CD14-positive monocyte (primary cell): ENCODE measurements around the gene FOXK2. TPM values are rescaled to one million over a fixed set of nuclear protein-coding genes. Genes with fewer than 3 reads are reported as not detected.

ENCODE experiments used
- DNase-seq, 3 donors: peaks; one replicate each; pipeline ENCODE4 v3.0.0-alpha.2; 2011 to 2022
- H2AFZ ChIP-seq: 2 replicates; pipeline ENCODE4 v1.6.0; 2012; ENCODE audit warnings: mild to moderate bottlenecking, low read depth, low read length, inconsistent platforms; ENCODE audit not compliant: insufficient read depth, poor library complexity, severe bottlenecking
- H3K27ac ChIP-seq, 2 donors: 1 replicate in 1 of 2; 2 replicates in 1 of 2; pipeline ENCODE4 v1.5.1; 2012 to 2013; ENCODE audit warnings: low read length in 2 of 2, control low read depth in 1 of 2, inconsistent platforms in 1 of 2, low read depth in 1 of 2, mild to moderate bottlenecking in 1 of 2
- H3K27me3 ChIP-seq, 2 donors: one replicate each; pipeline versions ENCODE4 v1.6.0 to v1.6.1; 2011 to 2013; ENCODE audit warnings: low read length in 2 of 2; ENCODE audit not compliant: control insufficient read depth in 2 of 2, insufficient read depth in 2 of 2
- H3K36me3 ChIP-seq, 2 donors: replicated peaks in 1 of 2; 1 replicate in 1 of 2; 2 replicates in 1 of 2; pipeline versions ENCODE4 v1.5.1 to v1.6.1; 2012 to 2013; ENCODE audit warnings: low read length in 2 of 2, control low read depth in 1 of 2, inconsistent platforms in 1 of 2, mild to moderate bottlenecking in 1 of 2; ENCODE audit not compliant: insufficient read depth in 2 of 2, control insufficient read depth in 1 of 2
- H3K4me1 ChIP-seq, 2 donors: 1 replicate in 1 of 2; 2 replicates in 1 of 2; pipeline versions ENCODE4 v1.5.1 to v1.6.1; 2012 to 2013; ENCODE audit warnings: low read length in 2 of 2, control low read depth in 1 of 2, inconsistent platforms in 1 of 2, mild to moderate bottlenecking in 1 of 2, moderate library complexity in 1 of 2; ENCODE audit not compliant: insufficient read depth in 2 of 2, control insufficient read depth in 1 of 2
- H3K4me2 ChIP-seq: replicated peaks from 2 replicates; pipeline ENCODE3; 2012; ENCODE audit warnings: low read length, moderate library complexity, mild to moderate bottlenecking; ENCODE audit not compliant: poor library complexity, severe bottlenecking; ENCODE audit errors: extremely low read depth
- H3K4me3 ChIP-seq, 3 experiments: fragments of 200-600 bp in 1 of 3; sonication (generic) in 1 of 3; replicated peaks in 1 of 3; 1 replicate in 2 of 3; 2 replicates in 1 of 3; pipeline ENCODE4 v1.5.1; 2011 to 2013; ENCODE audit warnings: low read length in 3 of 3, mild to moderate bottlenecking in 3 of 3, control low read depth in 2 of 3, low read depth in 2 of 3, inconsistent platforms in 1 of 3, moderate library complexity in 1 of 3
- H3K79me2 ChIP-seq: 2 replicates; pipeline ENCODE4 v1.6.0; 2012; ENCODE audit warnings: mild to moderate bottlenecking, control low read depth, inconsistent platforms, low read length, moderate library complexity; ENCODE audit not compliant: insufficient read depth
- H3K9ac ChIP-seq: 2 replicates; pipeline ENCODE4 v1.6.0; 2017; ENCODE audit warnings: low read length, mild to moderate bottlenecking; ENCODE audit not compliant: insufficient read depth, poor library complexity, severe bottlenecking
- H3K9me3 ChIP-seq, 2 donors: replicated peaks in 1 of 2; 1 replicate in 1 of 2; 2 replicates in 1 of 2; pipeline versions ENCODE4 v1.5.1 to v1.6.1; 2012 to 2013; ENCODE audit warnings: low read length in 2 of 2, control low read depth in 1 of 2; ENCODE audit not compliant: control insufficient read depth in 1 of 2, insufficient read depth in 1 of 2
- H4K20me1 ChIP-seq: 2 replicates; pipeline ENCODE4 v1.6.0; 2012; ENCODE audit warnings: mild to moderate bottlenecking, low read length, control low read depth, moderate library complexity; ENCODE audit not compliant: insufficient read depth
- H3K27ac Mint-ChIP-seq, 7 donors: one replicate each; pipeline ENCODE4 v1.8.0; 2020; ENCODE audit warnings: mild to moderate bottlenecking in 7 of 7, mixed read lengths in 7 of 7, moderate library complexity in 6 of 7, inconsistent platforms in 2 of 7
- H3K27me3 Mint-ChIP-seq, 3 donors: one replicate each; pipeline ENCODE4 v1.8.0; 2021 to 2022; ENCODE audit warnings: low read depth in 3 of 3, mild to moderate bottlenecking in 3 of 3, mixed read lengths in 3 of 3, moderate library complexity in 3 of 3, inconsistent platforms in 1 of 3
- H3K36me3 Mint-ChIP-seq, 2 donors: one replicate each; pipeline ENCODE4 v1.8.0; 2020; ENCODE audit warnings: mixed read lengths in 2 of 2, inconsistent platforms in 1 of 2, mild to moderate bottlenecking in 1 of 2
- H3K4me1 Mint-ChIP-seq: one replicate; pipeline ENCODE4 v1.8.0; 2020; ENCODE audit warnings: mild to moderate bottlenecking, mixed read lengths
- H3K4me3 Mint-ChIP-seq, 2 donors: one replicate each; pipeline ENCODE4 v1.8.0; 2020; ENCODE audit warnings: mild to moderate bottlenecking in 2 of 2, mixed read lengths in 2 of 2, moderate library complexity in 1 of 2
- H3K9me3 Mint-ChIP-seq, 7 donors: one replicate each; pipeline ENCODE4 v1.8.0; 2020 to 2022; ENCODE audit warnings: mixed read lengths in 7 of 7, mild to moderate bottlenecking in 6 of 7, moderate library complexity in 6 of 7, inconsistent platforms in 2 of 7
- whole genome bisulfite sequencing: methylation state at CpG from one replicate; pipeline ENCODE4 v1.1.5; 2013; ENCODE audit warnings: missing lambda C conversion rate; ENCODE audit not compliant: insufficient coverage; 5-methylcytosine and 5-hydroxymethylcytosine counted together
- intact Hi-C, 2 donors: fragments of 100-400 bp; cut with micrococcal nuclease; formaldehyde crosslinking; loops; one replicate each; pipeline versions ENCODE4 v1.15.0 to v1.15.1; 2023
- polyA plus RNA-seq, 3 donors: library from polyadenylated mRNA; depleted of rRNA in 1 of 3; unstranded in 2 of 3; stranded (reverse) in 1 of 3; fragments of 300-500 nt in 2 of 3; fragments of >200 nt in 1 of 3; fragmentation: Illumina TruSeq in 2 of 3; gene quantifications; 1 replicate in 2 of 3; 2 replicates in 1 of 3; pipeline ENCODE4 v1.2.3, GENCODE V29; 2012 to 2021
- TF ChIP-seq, protein P1 (sequence below): fragments of 200-600 bp; IDR thresholded peaks from one replicate; pipeline ENCODE4 v1.8.0; 2022; ENCODE audit warnings: antibody characterized with exemption, mild to moderate bottlenecking

FOXK2 gene
- polyA plus RNA-seq, 3 donors: 3.5 to 18.4 (median 4.7) TPM

DNA sequence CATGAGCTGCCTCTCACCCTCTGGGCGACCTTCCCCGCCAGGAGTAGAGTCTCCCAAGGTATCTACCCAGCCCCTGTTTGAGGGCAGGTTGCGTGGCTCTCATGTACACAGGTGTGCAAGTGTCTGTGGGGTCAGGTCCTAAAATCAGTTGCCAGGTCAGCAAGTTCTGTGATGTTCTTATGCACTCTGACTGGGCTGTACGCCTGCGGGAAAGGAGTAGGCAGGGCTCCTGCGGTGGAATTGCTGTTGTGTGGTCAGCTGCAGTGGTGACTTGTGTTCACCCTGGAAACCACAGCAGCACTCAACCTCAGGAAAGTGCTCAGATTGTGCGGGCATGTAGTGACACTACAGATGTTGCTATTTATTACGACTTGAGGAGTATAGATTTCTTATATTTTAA, 41.6 kb upstream of the FOXK2 start:
- Histone ChIP-seq H3K27ac (no peak overlapping the region), H4K20me1 (peaks cover 15% of the 10 kb centered on the region), H3K36me3 (peaks cover 80 to 92% of the 10 kb centered on the region in 2 donors), H3K4me3 (no peak overlapping the region), H3K4me2 (no peak overlapping the region), H3K9ac (no peak overlapping the region), H3K9me3 (no peaks in the 10 kb centered on the region), H2AFZ (no peak overlapping the region), H3K27me3 (no peaks in the 10 kb centered on the region), H3K4me1 (no peaks in the 10 kb centered on the region), H3K79me2 (no peaks in the 10 kb centered on the region)
- Mint-ChIP-seq H3K4me3 (no peak overlapping the region), H3K36me3 (peaks cover 74 to 93% of the 10 kb centered on the region in 2 donors), H3K27me3 (no peaks in the 10 kb centered on the region), H3K4me1 (peaks cover 2% of the 10 kb centered on the region), H3K9me3 (no peaks in the 10 kb centered on the region), H3K27ac (no peak overlapping the region)
- intact Hi-C loops: no loop called here
- DNase-seq: no peak
- TF ChIP-seq, protein P1, sequence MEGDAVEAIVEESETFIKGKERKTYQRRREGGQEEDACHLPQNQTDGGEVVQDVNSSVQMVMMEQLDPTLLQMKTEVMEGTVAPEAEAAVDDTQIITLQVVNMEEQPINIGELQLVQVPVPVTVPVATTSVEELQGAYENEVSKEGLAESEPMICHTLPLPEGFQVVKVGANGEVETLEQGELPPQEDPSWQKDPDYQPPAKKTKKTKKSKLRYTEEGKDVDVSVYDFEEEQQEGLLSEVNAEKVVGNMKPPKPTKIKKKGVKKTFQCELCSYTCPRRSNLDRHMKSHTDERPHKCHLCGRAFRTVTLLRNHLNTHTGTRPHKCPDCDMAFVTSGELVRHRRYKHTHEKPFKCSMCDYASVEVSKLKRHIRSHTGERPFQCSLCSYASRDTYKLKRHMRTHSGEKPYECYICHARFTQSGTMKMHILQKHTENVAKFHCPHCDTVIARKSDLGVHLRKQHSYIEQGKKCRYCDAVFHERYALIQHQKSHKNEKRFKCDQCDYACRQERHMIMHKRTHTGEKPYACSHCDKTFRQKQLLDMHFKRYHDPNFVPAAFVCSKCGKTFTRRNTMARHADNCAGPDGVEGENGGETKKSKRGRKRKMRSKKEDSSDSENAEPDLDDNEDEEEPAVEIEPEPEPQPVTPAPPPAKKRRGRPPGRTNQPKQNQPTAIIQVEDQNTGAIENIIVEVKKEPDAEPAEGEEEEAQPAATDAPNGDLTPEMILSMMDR: no peak
- WGBS: 90% methylated on average over 5 of the region's 8 CpGs

GRCh38 chr17:82479602-82480001, 39.9 kb upstream of the FOXK2 start:
- Histone ChIP-seq H3K4me1 (no peaks in the 10 kb centered on the region), H3K4me3 (no peak overlapping the region), H3K4me2 (no peak overlapping the region), H3K36me3 (peaks cover 84 to 98% of the 10 kb centered on the region in 2 donors), H3K27ac (no peak overlapping the region), H3K9ac (no peak overlapping the region), H4K20me1 (peaks cover 15% of the 10 kb centered on the region), H3K79me2 (no peaks in the 10 kb centered on the region), H3K9me3 (no peaks in the 10 kb centered on the region), H2AFZ (no peak overlapping the region), H3K27me3 (no peaks in the 10 kb centered on the region)
- Mint-ChIP-seq H3K27ac (peak overlapping the region in 1 of 7 donors; percentile 10), H3K4me3 (no peak overlapping the region), H3K4me1 (peaks cover 2% of the 10 kb centered on the region), H3K36me3 (peaks cover 81 to 93% of the 10 kb centered on the region in 2 donors), H3K9me3 (no peaks in the 10 kb centered on the region), H3K27me3 (no peaks in the 10 kb centered on the region)
- DNase-seq: no peak
- WGBS: 100% methylated on average over 1 of the region's 5 CpGs
- intact Hi-C loops: no loop called here
- TF ChIP-seq, protein P1: no peak
